Liver (tissue), 9 donors: ENCODE results near the gene BCL3. TPM values are rescaled to one million over a fixed set of nuclear protein-coding genes. Genes with fewer than 3 reads are reported as not detected.

ENCODE experiments used
- DNase-seq: peaks from one replicate; pipeline ENCODE4 v3.0.0-alpha.2; 2017; ENCODE audit warnings: low spot score
- H3K27ac ChIP-seq, 2 donors: one replicate each; pipeline ENCODE4 v1.7.0; 2013; ENCODE audit warnings: inconsistent platforms in 2 of 2, low read length in 2 of 2, control low read depth in 1 of 2, low read depth in 1 of 2, mild to moderate bottlenecking in 1 of 2
- H3K27me3 ChIP-seq, 4 donors: one replicate each; pipeline versions ENCODE4 v1.6.1 to v1.7.0; 2013; ENCODE audit warnings: low read length in 3 of 4, inconsistent platforms in 1 of 4, mild to moderate bottlenecking in 1 of 4, moderate library complexity in 1 of 4; ENCODE audit not compliant: control insufficient read depth in 4 of 4, insufficient read depth in 4 of 4
- H3K36me3 ChIP-seq, 4 donors: one replicate each; pipeline versions ENCODE4 v1.6.1 to v1.7.0; 2013; ENCODE audit warnings: low read length in 3 of 4, mild to moderate bottlenecking in 3 of 4, low read depth in 1 of 4, moderate library complexity in 1 of 4; ENCODE audit not compliant: control insufficient read depth in 4 of 4, insufficient read depth in 3 of 4
- H3K4me1 ChIP-seq, 4 donors: one replicate each; pipeline versions ENCODE4 v1.6.1 to v1.7.0; 2013; ENCODE audit warnings: low read length in 3 of 4, mild to moderate bottlenecking in 3 of 4, moderate library complexity in 1 of 4; ENCODE audit not compliant: control insufficient read depth in 4 of 4, insufficient read depth in 4 of 4
- H3K4me3 ChIP-seq, 3 donors: one replicate each; pipeline versions ENCODE4 v1.6.1 to v1.7.0; 2013; ENCODE audit warnings: low read length in 3 of 3, control low read depth in 1 of 3, low read depth in 1 of 3, mild to moderate bottlenecking in 1 of 3
- H3K9ac ChIP-seq, 2 donors: one replicate each; pipeline ENCODE4 v1.7.0; 2013; ENCODE audit warnings: low read length in 2 of 2, mild to moderate bottlenecking in 2 of 2, moderate library complexity in 2 of 2, control low read depth in 1 of 2, low read depth in 1 of 2
- H3K9me3 ChIP-seq, 4 donors: one replicate each; pipeline versions ENCODE4 v1.6.1 to v1.7.0; 2013; ENCODE audit warnings: low read length in 3 of 4; ENCODE audit not compliant: control insufficient read depth in 4 of 4
- EGR1 ChIP-seq, 2 donors: IDR thresholded peaks; 2 replicates each; pipeline ENCODE4 v1.6.1; 2016 to 2018; ENCODE audit warnings: antibody characterized with exemption in 2 of 2, low read depth in 2 of 2
- FOXA1 ChIP-seq: IDR thresholded peaks from 2 replicates; pipeline ENCODE4 v1.6.1; 2016; ENCODE audit warnings: antibody characterized with exemption
- FOXA2 ChIP-seq: IDR thresholded peaks from 2 replicates; pipeline ENCODE4 v1.6.1; 2016; ENCODE audit warnings: antibody characterized with exemption
- GABPA ChIP-seq, 2 donors: IDR thresholded peaks in 1 of 2; conservative IDR thresholded peaks in 1 of 2; 2 replicates each; pipeline ENCODE4 v1.6.1; 2016; ENCODE audit warnings: antibody characterized with exemption in 2 of 2, mild to moderate bottlenecking in 1 of 2, moderate library complexity in 1 of 2
- HNF4A ChIP-seq, 2 donors: conservative IDR thresholded peaks; 2 replicates each; pipeline ENCODE4 v1.6.1; 2016; ENCODE audit warnings: antibody characterized with exemption in 2 of 2, mild to moderate bottlenecking in 2 of 2
- HNF4G ChIP-seq: IDR thresholded peaks from 2 replicates; pipeline ENCODE4 v1.6.1; 2016; ENCODE audit warnings: antibody characterized with exemption
- JUND ChIP-seq, 2 donors: IDR thresholded peaks; 2 replicates each; pipeline ENCODE4 v1.6.1; 2016; ENCODE audit warnings: antibody characterized with exemption in 2 of 2
- NR2F2 ChIP-seq: IDR thresholded peaks from 2 replicates; pipeline ENCODE4 v1.6.1; 2016; ENCODE audit warnings: antibody characterized with exemption
- RAD21 ChIP-seq, 2 donors: IDR thresholded peaks; 2 replicates each; pipeline ENCODE4 v1.6.1; 2016; ENCODE audit warnings: antibody characterized with exemption in 2 of 2, mild to moderate bottlenecking in 2 of 2
- RXRA ChIP-seq, 2 donors: IDR thresholded peaks; 2 replicates each; pipeline ENCODE4 v1.6.1; 2017 to 2018; ENCODE audit warnings: antibody characterized with exemption in 2 of 2, mild to moderate bottlenecking in 1 of 2
- SP1 ChIP-seq: IDR thresholded peaks from 2 replicates; pipeline ENCODE4 v1.6.1; 2018; ENCODE audit warnings: antibody characterized with exemption, mild to moderate bottlenecking
- TAF1 ChIP-seq: conservative IDR thresholded peaks from 2 replicates; pipeline ENCODE4 v1.6.1; 2016; ENCODE audit warnings: antibody characterized with exemption, mild to moderate bottlenecking
- YY1 ChIP-seq: IDR thresholded peaks from 2 replicates; pipeline ENCODE4 v1.6.1; 2016; ENCODE audit warnings: antibody characterized with exemption, mild to moderate bottlenecking
- WGBS: extraction: QIAGEN DNeasy Blood & Tissue Kit; methylation state at CpG from one replicate; pipeline ENCODE4 v1.1.7; 2013; 5-methylcytosine and 5-hydroxymethylcytosine counted together
- polyA plus RNA-seq, 2 donors: library from polyadenylated mRNA; stranded (reverse) in 1 of 2; unstranded in 1 of 2; fragments of 200-250 nt in 1 of 2; fragments of >200 nt in 1 of 2; fragmentation: Nextera tagmentation in 1 of 2; extraction: Ambion mirVana in 1 of 2; gene quantifications; one replicate each; pipeline versions ENCODE4 v1.2.1 to v1.2.3, GENCODE V29; 2013 to 2015
- total RNA-seq, 2 donors: library from RNA; depleted of rRNA; stranded (reverse); fragments of >200 nt; gene quantifications; one replicate each; pipeline ENCODE4 v1.2.3, GENCODE V29; 2014
- TF ChIP-seq, protein P1 (sequence below): IDR thresholded peaks from 2 replicates; pipeline ENCODE4 v1.6.1; 2016; ENCODE audit warnings: antibody characterized with exemption, mild to moderate bottlenecking
- TF ChIP-seq, protein P2 (sequence below): IDR thresholded peaks from 2 replicates; pipeline ENCODE4 v1.6.1; 2016; ENCODE audit warnings: antibody characterized with exemption
- TF ChIP-seq, protein P3 (sequence below): IDR thresholded peaks from 2 replicates; pipeline ENCODE4 v1.6.1; 2016; ENCODE audit warnings: antibody characterized with exemption
- TF ChIP-seq, protein P4 (sequence below): fragments of 150-350 bp; IDR thresholded peaks from 2 replicates; pipeline ENCODE4 v1.5.1; 2017; ENCODE audit warnings: improper control_type of control experiment, low read depth, low read length; ENCODE audit not compliant: missing input control
- TF ChIP-seq, protein P5 (sequence below): IDR thresholded peaks from 2 replicates; pipeline ENCODE4 v1.6.1; 2016; ENCODE audit warnings: antibody characterized with exemption
- donor health status: healthy.
- donor health status: healthy.
- donor health status: healthy.
- donor health status: healthy.
- donor health status: healthy.

BCL3 gene
- total and polyA plus RNA-seq, 4 donors, result 4.5 to 63.6 (median 19.7) TPM

DNA sequence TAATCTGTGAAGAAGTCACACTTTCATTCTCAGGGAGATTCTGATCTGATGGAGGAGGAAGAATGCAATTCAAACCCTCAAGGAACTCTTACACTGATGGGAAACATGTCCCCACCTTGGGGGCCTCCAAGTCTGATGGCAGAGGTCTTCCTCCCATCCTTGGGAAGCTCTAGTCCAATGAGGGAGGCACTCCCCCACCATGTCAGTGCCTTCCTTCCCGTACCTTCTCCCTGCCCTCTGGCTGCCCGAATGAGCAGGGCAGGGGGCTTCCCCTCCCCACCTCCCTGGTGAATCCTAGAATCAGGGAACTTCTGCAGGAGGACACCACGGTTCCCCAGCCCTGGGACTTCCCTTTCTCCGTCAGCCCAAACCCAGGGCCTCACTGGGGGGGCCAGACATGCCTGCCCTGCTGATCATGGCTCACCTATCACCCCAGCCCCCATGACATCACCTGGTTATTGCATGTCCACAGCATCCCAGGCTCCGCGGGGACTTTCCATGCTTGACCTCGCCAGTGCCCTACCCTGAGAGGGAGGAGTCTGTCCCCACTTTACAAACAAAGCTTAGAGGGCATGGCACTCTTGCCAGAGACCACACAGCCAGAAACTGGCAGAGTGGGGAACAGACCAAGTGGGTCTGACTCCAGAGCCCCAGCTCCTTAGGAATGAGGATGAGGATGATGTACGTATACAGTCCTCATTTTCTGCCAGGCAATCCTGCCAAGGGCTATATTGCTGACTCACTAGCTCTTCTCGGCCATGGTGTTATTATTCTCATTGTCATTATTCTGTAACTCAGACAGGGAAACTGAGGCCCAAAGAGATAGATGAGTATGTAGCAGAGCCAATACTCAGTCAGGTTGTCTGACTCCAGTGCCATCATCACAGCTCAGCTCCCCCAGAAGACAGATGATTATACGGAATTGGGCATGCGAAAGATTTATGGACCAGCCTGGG, 9.6 kb upstream of the BCL3 start (continued):
- TF ChIP-seq, protein P1, sequence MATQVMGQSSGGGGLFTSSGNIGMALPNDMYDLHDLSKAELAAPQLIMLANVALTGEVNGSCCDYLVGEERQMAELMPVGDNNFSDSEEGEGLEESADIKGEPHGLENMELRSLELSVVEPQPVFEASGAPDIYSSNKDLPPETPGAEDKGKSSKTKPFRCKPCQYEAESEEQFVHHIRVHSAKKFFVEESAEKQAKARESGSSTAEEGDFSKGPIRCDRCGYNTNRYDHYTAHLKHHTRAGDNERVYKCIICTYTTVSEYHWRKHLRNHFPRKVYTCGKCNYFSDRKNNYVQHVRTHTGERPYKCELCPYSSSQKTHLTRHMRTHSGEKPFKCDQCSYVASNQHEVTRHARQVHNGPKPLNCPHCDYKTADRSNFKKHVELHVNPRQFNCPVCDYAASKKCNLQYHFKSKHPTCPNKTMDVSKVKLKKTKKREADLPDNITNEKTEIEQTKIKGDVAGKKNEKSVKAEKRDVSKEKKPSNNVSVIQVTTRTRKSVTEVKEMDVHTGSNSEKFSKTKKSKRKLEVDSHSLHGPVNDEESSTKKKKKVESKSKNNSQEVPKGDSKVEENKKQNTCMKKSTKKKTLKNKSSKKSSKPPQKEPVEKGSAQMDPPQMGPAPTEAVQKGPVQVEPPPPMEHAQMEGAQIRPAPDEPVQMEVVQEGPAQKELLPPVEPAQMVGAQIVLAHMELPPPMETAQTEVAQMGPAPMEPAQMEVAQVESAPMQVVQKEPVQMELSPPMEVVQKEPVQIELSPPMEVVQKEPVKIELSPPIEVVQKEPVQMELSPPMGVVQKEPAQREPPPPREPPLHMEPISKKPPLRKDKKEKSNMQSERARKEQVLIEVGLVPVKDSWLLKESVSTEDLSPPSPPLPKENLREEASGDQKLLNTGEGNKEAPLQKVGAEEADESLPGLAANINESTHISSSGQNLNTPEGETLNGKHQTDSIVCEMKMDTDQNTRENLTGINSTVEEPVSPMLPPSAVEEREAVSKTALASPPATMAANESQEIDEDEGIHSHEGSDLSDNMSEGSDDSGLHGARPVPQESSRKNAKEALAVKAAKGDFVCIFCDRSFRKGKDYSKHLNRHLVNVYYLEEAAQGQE, result peak; percentile 51
- peak; percentile 73 for TF ChIP-seq TAF1
- peak; percentile 63 for TF ChIP-seq FOXA2
- peak; percentile 94 to 96 for TF ChIP-seq RXRA (IDR thresholded peaks at IDR 0.05)
- TF ChIP-seq, protein P2, sequence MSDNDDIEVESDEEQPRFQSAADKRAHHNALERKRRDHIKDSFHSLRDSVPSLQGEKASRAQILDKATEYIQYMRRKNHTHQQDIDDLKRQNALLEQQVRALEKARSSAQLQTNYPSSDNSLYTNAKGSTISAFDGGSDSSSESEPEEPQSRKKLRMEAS, result no peak
- peak; percentile 23 to 36 for TF ChIP-seq RAD21 (IDR thresholded peaks at IDR 0.05)
- peak; percentile 61 for TF ChIP-seq YY1

DNA sequence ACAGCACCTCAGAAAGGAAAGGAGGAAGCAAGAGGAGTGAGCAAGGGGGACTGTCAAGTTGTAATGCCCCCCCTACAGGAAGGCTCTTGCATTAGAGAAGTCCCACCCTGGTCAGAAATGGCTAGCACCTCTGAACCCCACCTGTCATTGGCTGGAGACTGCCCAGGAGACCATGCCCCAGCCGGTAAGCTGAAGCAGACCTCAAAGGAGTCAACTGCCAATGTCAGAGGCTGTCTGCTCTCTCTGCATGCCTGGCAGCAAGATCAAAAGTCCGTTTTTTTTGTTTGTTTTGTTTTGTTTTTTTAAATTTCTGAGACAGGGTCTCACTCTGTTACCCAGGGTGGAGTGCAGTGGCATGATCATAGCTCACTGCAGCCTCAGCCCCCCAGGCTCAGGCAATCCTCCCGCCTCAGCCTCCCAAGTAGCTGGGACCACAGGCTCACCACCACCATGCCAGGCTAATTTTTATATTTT, 8.1 kb upstream of the BCL3 start:
- H3K4me3 ChIP-seq, result no peak overlapping the region
- H3K36me3 ChIP-seq, result no peaks in the 10 kb centered on the region
- peak overlapping the region; percentile 9 to 69 for H3K9ac ChIP-seq
- H3K27me3 ChIP-seq, result no peaks in the 10 kb centered on the region
- peaks cover 25 to 77% (median 61%) of the 10 kb centered on the region in 4 donors for H3K4me1 ChIP-seq
- whole genome bisulfite sequencing, result 37% methylated on average over 3 of the region's 3 CpGs
- DNase-seq, result peak; percentile 30
- H3K27ac ChIP-seq, result peak overlapping the region; percentile 79 to 86
- no peaks in the 10 kb centered on the region for H3K9me3 ChIP-seq
- TF ChIP-seq RXRA (IDR thresholded peaks at IDR 0.05) (peak; percentile 42 to 60), SP1 (peak; percentile 76), HNF4G (peak; percentile 50), FOXA1 (no peak), RAD21 (IDR thresholded peaks at IDR 0.05) (peak in 1 of 2 donors; percentile 21), EGR1 (IDR thresholded peaks at IDR 0.05; ENCODE audit: low read depth in 2 of 2) (no peak), GABPA (IDR thresholded peaks at IDR 0.05 in 1 of 2, conservative IDR thresholded peaks at IDR 0.05 in 1 of 2) (no peak), JUND (IDR thresholded peaks at IDR 0.05) (no peak), NR2F2 (no peak), FOXA2 (no peak), HNF4A (conservative IDR thresholded peaks at IDR 0.05) (peak; percentile 56 to 74), YY1 (peak; percentile 19), TAF1 (no peak)
- TF ChIP-seq, protein P3, sequence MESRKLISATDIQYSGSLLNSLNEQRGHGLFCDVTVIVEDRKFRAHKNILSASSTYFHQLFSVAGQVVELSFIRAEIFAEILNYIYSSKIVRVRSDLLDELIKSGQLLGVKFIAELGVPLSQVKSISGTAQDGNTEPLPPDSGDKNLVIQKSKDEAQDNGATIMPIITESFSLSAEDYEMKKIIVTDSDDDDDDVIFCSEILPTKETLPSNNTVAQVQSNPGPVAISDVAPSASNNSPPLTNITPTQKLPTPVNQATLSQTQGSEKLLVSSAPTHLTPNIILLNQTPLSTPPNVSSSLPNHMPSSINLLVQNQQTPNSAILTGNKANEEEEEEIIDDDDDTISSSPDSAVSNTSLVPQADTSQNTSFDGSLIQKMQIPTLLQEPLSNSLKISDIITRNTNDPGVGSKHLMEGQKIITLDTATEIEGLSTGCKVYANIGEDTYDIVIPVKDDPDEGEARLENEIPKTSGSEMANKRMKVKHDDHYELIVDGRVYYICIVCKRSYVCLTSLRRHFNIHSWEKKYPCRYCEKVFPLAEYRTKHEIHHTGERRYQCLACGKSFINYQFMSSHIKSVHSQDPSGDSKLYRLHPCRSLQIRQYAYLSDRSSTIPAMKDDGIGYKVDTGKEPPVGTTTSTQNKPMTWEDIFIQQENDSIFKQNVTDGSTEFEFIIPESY, result no peak
- TF ChIP-seq, protein P4, sequence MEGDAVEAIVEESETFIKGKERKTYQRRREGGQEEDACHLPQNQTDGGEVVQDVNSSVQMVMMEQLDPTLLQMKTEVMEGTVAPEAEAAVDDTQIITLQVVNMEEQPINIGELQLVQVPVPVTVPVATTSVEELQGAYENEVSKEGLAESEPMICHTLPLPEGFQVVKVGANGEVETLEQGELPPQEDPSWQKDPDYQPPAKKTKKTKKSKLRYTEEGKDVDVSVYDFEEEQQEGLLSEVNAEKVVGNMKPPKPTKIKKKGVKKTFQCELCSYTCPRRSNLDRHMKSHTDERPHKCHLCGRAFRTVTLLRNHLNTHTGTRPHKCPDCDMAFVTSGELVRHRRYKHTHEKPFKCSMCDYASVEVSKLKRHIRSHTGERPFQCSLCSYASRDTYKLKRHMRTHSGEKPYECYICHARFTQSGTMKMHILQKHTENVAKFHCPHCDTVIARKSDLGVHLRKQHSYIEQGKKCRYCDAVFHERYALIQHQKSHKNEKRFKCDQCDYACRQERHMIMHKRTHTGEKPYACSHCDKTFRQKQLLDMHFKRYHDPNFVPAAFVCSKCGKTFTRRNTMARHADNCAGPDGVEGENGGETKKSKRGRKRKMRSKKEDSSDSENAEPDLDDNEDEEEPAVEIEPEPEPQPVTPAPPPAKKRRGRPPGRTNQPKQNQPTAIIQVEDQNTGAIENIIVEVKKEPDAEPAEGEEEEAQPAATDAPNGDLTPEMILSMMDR, result no peak
- TF ChIP-seq, protein P2, result peak; percentile 17
- TF ChIP-seq, protein P5, sequence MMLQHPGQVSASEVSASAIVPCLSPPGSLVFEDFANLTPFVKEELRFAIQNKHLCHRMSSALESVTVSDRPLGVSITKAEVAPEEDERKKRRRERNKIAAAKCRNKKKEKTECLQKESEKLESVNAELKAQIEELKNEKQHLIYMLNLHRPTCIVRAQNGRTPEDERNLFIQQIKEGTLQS, result no peak
- TF ChIP-seq, protein P1, result no peak
